Lower leg skin (tissue), 3 donors: Measurements from ENCODE around the gene TMIGD2.

Source experiments
- POLR2A ChIP-seq, 2 donors: fragments of 450-650 bp; IDR thresholded peaks; one replicate each; pipeline ENCODE4 v1.6.1; 2016 to 2017; ENCODE audit warnings: antibody characterized with exemption in 2 of 2, mild to moderate bottlenecking in 1 of 2, moderate library complexity in 1 of 2
- TF ChIP-seq, protein P1 (sequence below), 3 donors: fragments of 450-650 bp; IDR thresholded peaks; one replicate each; pipeline ENCODE4 v1.5.1; 2016; ENCODE audit warnings: antibody characterized with exemption in 3 of 3, mild to moderate bottlenecking in 3 of 3, moderate library complexity in 2 of 3

DNA sequence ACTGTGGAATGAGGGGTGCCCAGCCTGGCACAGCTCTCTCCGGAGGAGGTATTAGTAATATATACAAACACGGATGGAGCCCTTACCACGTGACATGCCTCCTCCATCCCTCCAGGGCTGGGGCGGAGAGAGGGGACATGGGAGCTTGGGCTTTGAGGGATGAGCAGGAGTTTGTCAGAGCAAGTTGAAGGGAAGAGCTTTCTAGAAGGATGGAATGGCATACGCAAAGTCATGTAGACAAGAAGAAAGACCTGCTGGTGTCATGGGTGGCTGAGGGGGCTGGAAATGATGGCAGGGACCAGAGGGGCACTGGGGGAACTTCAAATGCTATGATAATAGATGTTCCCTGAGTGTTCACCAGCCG is 43.8 kb upstream of the TMIGD2 start:
- TF ChIP-seq, protein P1, sequence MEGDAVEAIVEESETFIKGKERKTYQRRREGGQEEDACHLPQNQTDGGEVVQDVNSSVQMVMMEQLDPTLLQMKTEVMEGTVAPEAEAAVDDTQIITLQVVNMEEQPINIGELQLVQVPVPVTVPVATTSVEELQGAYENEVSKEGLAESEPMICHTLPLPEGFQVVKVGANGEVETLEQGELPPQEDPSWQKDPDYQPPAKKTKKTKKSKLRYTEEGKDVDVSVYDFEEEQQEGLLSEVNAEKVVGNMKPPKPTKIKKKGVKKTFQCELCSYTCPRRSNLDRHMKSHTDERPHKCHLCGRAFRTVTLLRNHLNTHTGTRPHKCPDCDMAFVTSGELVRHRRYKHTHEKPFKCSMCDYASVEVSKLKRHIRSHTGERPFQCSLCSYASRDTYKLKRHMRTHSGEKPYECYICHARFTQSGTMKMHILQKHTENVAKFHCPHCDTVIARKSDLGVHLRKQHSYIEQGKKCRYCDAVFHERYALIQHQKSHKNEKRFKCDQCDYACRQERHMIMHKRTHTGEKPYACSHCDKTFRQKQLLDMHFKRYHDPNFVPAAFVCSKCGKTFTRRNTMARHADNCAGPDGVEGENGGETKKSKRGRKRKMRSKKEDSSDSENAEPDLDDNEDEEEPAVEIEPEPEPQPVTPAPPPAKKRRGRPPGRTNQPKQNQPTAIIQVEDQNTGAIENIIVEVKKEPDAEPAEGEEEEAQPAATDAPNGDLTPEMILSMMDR (IDR thresholded peaks at IDR 0.05), result no peak
- TF ChIP-seq POLR2A (IDR thresholded peaks at IDR 0.05), result no peak
